ENCODE results near the gene COPS9.

The COPS9 gene

DNA sequence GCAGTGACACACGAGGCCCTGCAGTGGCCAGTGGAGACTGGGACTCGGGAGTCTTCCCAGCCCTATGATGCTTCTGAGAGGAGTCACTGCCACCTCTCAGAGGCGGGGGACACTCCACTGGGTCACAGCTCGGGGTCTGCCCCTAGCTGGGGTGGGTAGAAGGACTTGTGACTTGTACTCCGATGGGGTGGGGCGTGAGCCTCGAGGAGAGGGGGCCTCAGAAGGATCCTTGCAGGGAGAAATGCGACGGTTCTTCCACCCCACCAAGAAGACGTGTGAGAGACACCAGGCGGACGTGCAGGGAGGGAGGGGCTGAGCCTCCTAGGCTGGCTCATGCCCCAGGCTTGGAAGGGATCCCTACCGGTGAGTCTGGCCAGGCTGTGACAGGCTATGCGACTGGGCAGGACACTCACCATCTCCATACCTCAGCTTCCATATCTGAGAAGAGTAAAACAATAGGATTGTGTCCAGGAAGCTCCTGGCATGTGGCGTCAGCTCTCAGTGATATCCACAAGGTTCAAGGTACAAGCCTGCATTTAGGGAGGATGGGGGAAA is 15.4 kb upstream of the COPS9 start:
- no peaks in the 10 kb centered on the region for H4K20me1 ChIP-seq (ENCODE audit: insufficient read depth, low read length)
- no peak overlapping the region for H3K4me3 ChIP-seq (ENCODE audit: low read length)
- no peaks in the 10 kb centered on the region for H3K27me3 ChIP-seq (ENCODE audit: low read depth, low read length)
- H3K4me1 ChIP-seq (ENCODE audit: low read length), result no peaks in the 10 kb centered on the region
- no peaks in the 10 kb centered on the region for H3K36me3 ChIP-seq (replicated peaks; ENCODE audit: low read depth, low read length)
- H2AFZ ChIP-seq (ENCODE audit: low read depth, low read length), result no peak overlapping the region
- no peaks in the 10 kb centered on the region for H3K9me3 ChIP-seq (ENCODE audit: insufficient read depth, low read length)
- H3K79me2 ChIP-seq (ENCODE audit: low read length), result no peaks in the 10 kb centered on the region
- no peak for TF ChIP-seq EZH2phosphoT487 (IDR thresholded peaks at IDR 0.05; ENCODE audit: low read depth)
- TF ChIP-seq, protein P1, sequence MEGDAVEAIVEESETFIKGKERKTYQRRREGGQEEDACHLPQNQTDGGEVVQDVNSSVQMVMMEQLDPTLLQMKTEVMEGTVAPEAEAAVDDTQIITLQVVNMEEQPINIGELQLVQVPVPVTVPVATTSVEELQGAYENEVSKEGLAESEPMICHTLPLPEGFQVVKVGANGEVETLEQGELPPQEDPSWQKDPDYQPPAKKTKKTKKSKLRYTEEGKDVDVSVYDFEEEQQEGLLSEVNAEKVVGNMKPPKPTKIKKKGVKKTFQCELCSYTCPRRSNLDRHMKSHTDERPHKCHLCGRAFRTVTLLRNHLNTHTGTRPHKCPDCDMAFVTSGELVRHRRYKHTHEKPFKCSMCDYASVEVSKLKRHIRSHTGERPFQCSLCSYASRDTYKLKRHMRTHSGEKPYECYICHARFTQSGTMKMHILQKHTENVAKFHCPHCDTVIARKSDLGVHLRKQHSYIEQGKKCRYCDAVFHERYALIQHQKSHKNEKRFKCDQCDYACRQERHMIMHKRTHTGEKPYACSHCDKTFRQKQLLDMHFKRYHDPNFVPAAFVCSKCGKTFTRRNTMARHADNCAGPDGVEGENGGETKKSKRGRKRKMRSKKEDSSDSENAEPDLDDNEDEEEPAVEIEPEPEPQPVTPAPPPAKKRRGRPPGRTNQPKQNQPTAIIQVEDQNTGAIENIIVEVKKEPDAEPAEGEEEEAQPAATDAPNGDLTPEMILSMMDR (IDR thresholded peaks at IDR 0.05; ENCODE audit: low read depth, low read length), result no peak
- no peak overlapping the region for H3K4me2 ChIP-seq (ENCODE audit: low read length)
- no peak overlapping the region for H3K9ac ChIP-seq (ENCODE audit: low read length)
- H3K27ac ChIP-seq (ENCODE audit: low read length), result no peak overlapping the region

DNA sequence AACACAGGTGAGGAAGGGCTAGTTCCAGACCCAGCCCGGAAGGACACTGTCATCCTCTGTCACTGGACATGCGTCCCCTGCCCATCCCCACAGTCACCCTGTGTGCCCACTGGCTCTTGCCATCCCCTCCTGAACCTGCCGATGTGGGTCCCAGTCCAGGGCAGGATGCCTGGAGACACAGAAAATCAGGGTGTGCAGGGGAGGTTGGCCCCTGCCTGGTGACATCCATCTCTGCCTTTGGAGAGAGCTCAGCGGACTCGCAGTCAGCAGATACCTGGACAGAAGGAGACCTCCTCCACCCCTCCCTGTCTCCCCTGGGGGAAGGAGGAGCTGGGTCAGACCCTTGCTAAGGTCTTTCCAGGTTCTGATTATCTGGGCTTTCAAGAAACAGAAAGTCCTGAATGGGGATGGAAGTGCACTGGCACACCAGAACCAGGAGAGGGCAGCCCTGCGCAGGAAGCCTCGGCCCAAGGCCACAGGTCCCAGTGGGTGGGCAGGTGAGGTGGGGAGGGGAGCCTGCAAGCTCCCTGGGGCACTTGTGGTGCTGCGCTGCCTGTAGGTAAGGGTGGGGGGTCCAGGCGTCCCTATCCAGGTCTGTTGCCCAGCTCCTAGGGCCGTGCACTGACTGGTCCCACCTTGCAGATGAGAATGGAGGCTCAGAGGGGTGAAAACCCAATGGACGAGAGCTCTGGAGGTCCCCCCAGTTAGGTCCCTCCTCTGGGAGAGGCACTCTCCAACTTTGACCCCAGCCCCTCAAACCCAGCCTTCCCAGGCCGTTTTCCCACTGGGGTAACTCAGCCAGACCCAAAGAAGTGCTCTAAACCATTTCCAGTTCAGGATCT is 14.1 kb upstream of the COPS9 start:
- H3K27ac ChIP-seq (ENCODE audit: low read length), result no peak overlapping the region
- H2AFZ ChIP-seq (ENCODE audit: low read depth, low read length), result peak overlapping the region; percentile 70; the same call in 1 of the 2 replicates
- no peak overlapping the region for H3K4me3 ChIP-seq (ENCODE audit: low read length)
- no peaks in the 10 kb centered on the region for H3K79me2 ChIP-seq (ENCODE audit: low read length)
- H3K4me1 ChIP-seq (ENCODE audit: low read length), result no peaks in the 10 kb centered on the region
- no peaks in the 10 kb centered on the region for H4K20me1 ChIP-seq (ENCODE audit: insufficient read depth, low read length)
- H3K9me3 ChIP-seq (ENCODE audit: insufficient read depth, low read length), result no peaks in the 10 kb centered on the region
- H3K27me3 ChIP-seq (ENCODE audit: low read depth, low read length), result no peaks in the 10 kb centered on the region
- H3K4me2 ChIP-seq (ENCODE audit: low read length), result peak overlapping the region; percentile 43
- no peaks in the 10 kb centered on the region for H3K36me3 ChIP-seq (replicated peaks; ENCODE audit: low read depth, low read length)
- TF ChIP-seq, protein P1 (IDR thresholded peaks at IDR 0.05; ENCODE audit: low read depth, low read length), result peak; percentile 70
- no peak for TF ChIP-seq EZH2phosphoT487 (IDR thresholded peaks at IDR 0.05; ENCODE audit: low read depth)
- H3K9ac ChIP-seq (ENCODE audit: low read length), result no peak overlapping the region

DNA sequence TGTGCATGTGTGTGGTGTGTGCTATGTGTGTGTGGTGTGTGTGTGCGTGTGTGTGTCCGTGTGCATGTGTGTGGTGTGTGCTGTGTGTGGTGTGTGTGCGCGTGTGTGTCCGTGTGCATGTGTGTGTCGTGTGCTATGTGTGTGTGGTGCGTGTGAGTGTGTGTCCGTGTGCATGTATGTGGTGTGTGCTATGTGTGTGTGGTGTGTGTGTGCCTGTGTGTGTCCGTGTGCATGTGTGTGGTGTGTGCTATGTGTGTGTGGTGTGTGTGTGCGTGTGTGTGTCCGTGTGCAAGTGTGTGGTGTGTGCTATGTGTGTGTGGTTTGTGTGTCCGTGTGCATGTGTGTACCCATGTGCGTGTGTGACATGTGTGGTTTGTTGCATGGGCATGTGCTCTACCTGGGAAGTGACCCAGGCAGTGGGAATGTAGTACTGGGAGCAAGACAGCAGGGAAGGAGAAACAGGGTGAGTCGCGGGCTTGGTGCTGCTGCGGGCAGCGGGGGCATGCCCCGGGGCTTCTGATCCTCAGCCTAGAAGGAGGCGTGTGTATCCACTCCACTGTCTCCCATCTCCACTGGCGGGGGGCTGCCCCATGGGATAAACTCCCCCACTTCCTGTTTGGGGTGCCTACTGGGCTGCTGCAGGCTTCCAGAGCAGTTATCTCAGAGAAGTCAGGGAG is 11.9 kb upstream of the COPS9 start:
- Histone ChIP-seq H3K4me1 (ENCODE audit: low read length) (no peaks in the 10 kb centered on the region), H2AFZ (ENCODE audit: low read depth, low read length) (no peak overlapping the region), H3K27ac (ENCODE audit: low read length) (no peak overlapping the region), H3K9ac (ENCODE audit: low read length) (no peak overlapping the region), H3K27me3 (ENCODE audit: low read depth, low read length) (no peaks in the 10 kb centered on the region), H4K20me1 (ENCODE audit: insufficient read depth, low read length) (no peaks in the 10 kb centered on the region), H3K4me2 (ENCODE audit: low read length) (no peak overlapping the region), H3K79me2 (ENCODE audit: low read length) (no peaks in the 10 kb centered on the region), H3K36me3 (replicated peaks; ENCODE audit: low read depth, low read length) (no peaks in the 10 kb centered on the region), H3K9me3 (ENCODE audit: insufficient read depth, low read length) (no peaks in the 10 kb centered on the region), H3K4me3 (ENCODE audit: low read length) (no peak overlapping the region)
- TF ChIP-seq, protein P1 (IDR thresholded peaks at IDR 0.05; ENCODE audit: low read depth, low read length), result no peak
- TF ChIP-seq EZH2phosphoT487 (IDR thresholded peaks at IDR 0.05; ENCODE audit: low read depth), result no peak

DNA sequence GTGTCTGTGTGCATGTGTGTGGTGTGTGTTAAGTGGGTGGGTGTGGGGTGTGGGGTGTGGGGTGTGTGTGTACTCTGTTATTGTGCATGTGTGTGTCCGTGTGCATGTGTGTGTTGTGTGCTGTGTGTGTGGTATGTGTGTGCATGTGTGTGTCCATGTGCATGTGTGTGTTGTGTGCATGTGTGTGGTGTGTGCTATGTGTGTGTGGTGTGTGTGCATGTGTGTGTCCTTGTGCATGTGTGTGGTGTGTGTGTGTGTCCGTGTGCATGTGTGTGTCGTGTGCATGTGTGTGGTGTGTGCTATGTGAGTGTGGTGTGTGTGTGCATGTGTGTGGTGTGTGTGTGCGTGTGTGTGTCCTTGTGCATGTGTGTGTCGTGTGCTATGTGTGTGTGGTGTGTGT is 11.3 kb upstream of the COPS9 start:
- no peak overlapping the region for H2AFZ ChIP-seq (ENCODE audit: low read depth, low read length)
- no peak overlapping the region for H3K9ac ChIP-seq (ENCODE audit: low read length)
- no peaks in the 10 kb centered on the region for H3K4me1 ChIP-seq (ENCODE audit: low read length)
- no peaks in the 10 kb centered on the region for H3K9me3 ChIP-seq (ENCODE audit: insufficient read depth, low read length)
- H3K4me3 ChIP-seq (ENCODE audit: low read length), result no peak overlapping the region
- H3K27me3 ChIP-seq (ENCODE audit: low read depth, low read length), result no peaks in the 10 kb centered on the region
- H3K36me3 ChIP-seq (replicated peaks; ENCODE audit: low read depth, low read length), result no peaks in the 10 kb centered on the region
- H3K27ac ChIP-seq (ENCODE audit: low read length), result no peak overlapping the region
- no peak for TF ChIP-seq EZH2phosphoT487 (IDR thresholded peaks at IDR 0.05; ENCODE audit: low read depth)
- TF ChIP-seq, protein P1 (IDR thresholded peaks at IDR 0.05; ENCODE audit: low read depth, low read length), result no peak
- no peaks in the 10 kb centered on the region for H3K79me2 ChIP-seq (ENCODE audit: low read length)
- H3K4me2 ChIP-seq (ENCODE audit: low read length), result no peak overlapping the region
- H4K20me1 ChIP-seq (ENCODE audit: insufficient read depth, low read length), result no peaks in the 10 kb centered on the region
